ENCODE data around the gene MYH10.
"Not testable (repeated sequence)": the region's sequence is repeated elsewhere in the genome, so short reads cannot be mapped to it uniquely, and the experiment has no call there.

The MYH10 gene

GRCh38 chr17:8558144-8558543 lies 72.4 kb downstream of the MYH10 start:
- DNase-seq (ENCODE audit: low read depth in 1 of 2, low spot score in 1 of 2) = no peak

- no peak for DNase-seq (ENCODE audit: low read depth in 1 of 2, low spot score in 1 of 2)
Observed at GRCh38 chr17:8557176-8557806, 73.2 kb downstream of the MYH10 start.

GRCh38 chr17:8556074-8556473 lies 74.5 kb downstream of the MYH10 start:
- no peak for DNase-seq (ENCODE audit: low read depth in 1 of 2, low spot score in 1 of 2)

GRCh38 chr17:8555062-8555461 lies 75.5 kb downstream of the MYH10 start:
- DNase-seq (ENCODE audit: low read depth in 1 of 2, low spot score in 1 of 2) = no peak

- no peak for DNase-seq (ENCODE audit: low read depth in 1 of 2, low spot score in 1 of 2)
Observed at GRCh38 chr17:8552577-8553320, 77.8 kb downstream of the MYH10 start.

- DNase-seq (ENCODE audit: low read depth in 1 of 2, low spot score in 1 of 2) = no peak
Observed at GRCh38 chr17:8542599-8543502, 87.7 kb downstream of the MYH10 start.

- DNase-seq (ENCODE audit: low read depth in 1 of 2, low spot score in 1 of 2) = not testable (repeated sequence)
Observed at GRCh38 chr17:8539976-8540375, 90.5 kb downstream of the MYH10 start.

GRCh38 chr17:8537734-8538133 lies 92.8 kb downstream of the MYH10 start:
- no peak for DNase-seq (ENCODE audit: low read depth in 1 of 2, low spot score in 1 of 2)

GRCh38 chr17:8534498-8535188 lies 95.9 kb downstream of the MYH10 start:
- no peak for DNase-seq (ENCODE audit: low read depth in 1 of 2, low spot score in 1 of 2)

GRCh38 chr17:8532021-8532420 lies 98.5 kb downstream of the MYH10 start:
- no peak for DNase-seq (ENCODE audit: low read depth in 1 of 2, low spot score in 1 of 2)

GRCh38 chr17:8522577-8522976 lies 107.9 kb downstream of the MYH10 start:
- DNase-seq (ENCODE audit: low read depth in 1 of 2, low spot score in 1 of 2) = no peak

- DNase-seq (ENCODE audit: low read depth in 1 of 2, low spot score in 1 of 2) = no peak
Observed at GRCh38 chr17:8520981-8521380, 109.5 kb downstream of the MYH10 start.

GRCh38 chr17:8518850-8519249 lies 111.7 kb downstream of the MYH10 start:
- no peak for DNase-seq (ENCODE audit: low read depth in 1 of 2, low spot score in 1 of 2)

GRCh38 chr17:8518326-8518725 lies 112.2 kb downstream of the MYH10 start:
- DNase-seq (ENCODE audit: low read depth in 1 of 2, low spot score in 1 of 2) = no peak

GRCh38 chr17:8514801-8515200 lies 115.7 kb downstream of the MYH10 start:
- DNase-seq (ENCODE audit: low read depth in 1 of 2, low spot score in 1 of 2) = no peak

- DNase-seq (ENCODE audit: low read depth in 1 of 2, low spot score in 1 of 2) = no peak
Observed at GRCh38 chr17:8506145-8506544, 124.4 kb downstream of the MYH10 start.

- no peak for DNase-seq (ENCODE audit: low read depth in 1 of 2, low spot score in 1 of 2)
Observed at GRCh38 chr17:8504460-8505207, 125.9 kb downstream of the MYH10 start.

GRCh38 chr17:8503807-8504206 lies 126.7 kb downstream of the MYH10 start:
- no peak for DNase-seq (ENCODE audit: low read depth in 1 of 2, low spot score in 1 of 2)

- no peak for DNase-seq (ENCODE audit: low read depth in 1 of 2, low spot score in 1 of 2)
Observed at GRCh38 chr17:8503368-8503767, 127.2 kb downstream of the MYH10 start.

GRCh38 chr17:8502126-8502525 lies 128.4 kb downstream of the MYH10 start:
- DNase-seq (ENCODE audit: low read depth in 1 of 2, low spot score in 1 of 2) = no peak

GRCh38 chr17:8500609-8501008 lies 129.9 kb downstream of the MYH10 start:
- DNase-seq (ENCODE audit: low read depth in 1 of 2, low spot score in 1 of 2) = no peak
